Activated T-cell treated with anti-CD3 and anti-CD28 coated beads, Interleukin-2, amount 50 U/mL, for 4 hours (primary cell): ENCODE measurements around the gene DOK7. TPM values are rescaled to one million over a fixed set of nuclear protein-coding genes. Genes with fewer than 3 reads are reported as not detected.
"Not testable (repeated sequence)": the region's sequence is repeated elsewhere in the genome, so short reads cannot be mapped to it uniquely, and the experiment has no call there.

Experiments
- ATAC-seq, 2 donors: fragments of 200-7000 bp; cut with Tn5 transposase; one replicate each; pipeline ENCODE4 v1.10.0; 2021
- DNase-seq: peaks from one replicate; pipeline ENCODE4 v3.0.0-alpha.2; 2020
- H3K27me3 Mint-ChIP-seq: one replicate; pipeline ENCODE4 v1.8.0; 2021; ENCODE audit warnings: low read depth, mixed read lengths
- H3K36me3 Mint-ChIP-seq: one replicate; pipeline ENCODE4 v1.8.0; 2022; ENCODE audit warnings: mixed read lengths; ENCODE audit not compliant: insufficient read depth
- H3K4me1 Mint-ChIP-seq: one replicate; pipeline ENCODE4 v1.8.0; 2021; ENCODE audit warnings: low read depth, mixed read lengths
- H3K4me3 Mint-ChIP-seq: one replicate; pipeline ENCODE4 v1.8.0; 2021; ENCODE audit warnings: mild to moderate bottlenecking, moderate library complexity, mixed read lengths
- H3K9me3 Mint-ChIP-seq: one replicate; pipeline ENCODE4 v1.8.0; 2021; ENCODE audit warnings: mixed read lengths
- total RNA-seq, 3 donors: library from RNA; stranded (reverse); gene quantifications; one replicate each; pipeline ENCODE4 v1.2.1, GENCODE V29; 2021

DOK7 gene
- total RNA-seq, 3 donors from 2014 or later = not detected

DNA sequence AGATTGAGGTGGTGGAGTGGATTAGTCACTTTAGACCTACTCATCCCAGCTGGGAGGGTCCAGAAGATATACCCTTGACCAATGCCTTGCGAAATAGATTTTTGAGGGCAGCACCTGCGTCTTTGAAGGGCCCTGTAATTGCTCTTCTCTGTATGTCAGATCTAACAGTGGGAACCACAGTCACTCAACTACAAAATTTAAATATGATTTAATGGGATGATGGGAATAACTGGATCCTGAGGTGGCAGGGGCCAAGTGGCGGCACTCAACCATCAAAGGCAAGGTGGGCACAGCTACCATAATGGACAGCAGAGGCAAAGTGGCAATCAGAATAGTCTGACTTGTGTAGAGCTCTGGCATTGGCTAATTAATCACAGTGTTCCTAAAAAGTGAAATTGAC, 7.5 kb upstream of the DOK7 start:
- H3K4me1 Mint-ChIP-seq, ATAC-seq, H3K36me3 Mint-ChIP-seq, H3K27me3 Mint-ChIP-seq, DNase-seq, H3K4me3 Mint-ChIP-seq: not testable (repeated sequence)
- H3K9me3 Mint-ChIP-seq = peaks cover 13% of the 10 kb centered on the region

- peaks cover 15% of the 10 kb centered on the region for H3K27me3 Mint-ChIP-seq
- no peak for DNase-seq
- no peak for ATAC-seq
- peaks cover 13% of the 10 kb centered on the region for H3K9me3 Mint-ChIP-seq
- H3K36me3 Mint-ChIP-seq = peaks cover 1% of the 10 kb centered on the region
- H3K4me1 Mint-ChIP-seq = no peaks in the 10 kb centered on the region
- no peak overlapping the region for H3K4me3 Mint-ChIP-seq
These were observed 4.7 kb upstream of the DOK7 start for GRCh38 chr4:3458371-3458770.

DNA sequence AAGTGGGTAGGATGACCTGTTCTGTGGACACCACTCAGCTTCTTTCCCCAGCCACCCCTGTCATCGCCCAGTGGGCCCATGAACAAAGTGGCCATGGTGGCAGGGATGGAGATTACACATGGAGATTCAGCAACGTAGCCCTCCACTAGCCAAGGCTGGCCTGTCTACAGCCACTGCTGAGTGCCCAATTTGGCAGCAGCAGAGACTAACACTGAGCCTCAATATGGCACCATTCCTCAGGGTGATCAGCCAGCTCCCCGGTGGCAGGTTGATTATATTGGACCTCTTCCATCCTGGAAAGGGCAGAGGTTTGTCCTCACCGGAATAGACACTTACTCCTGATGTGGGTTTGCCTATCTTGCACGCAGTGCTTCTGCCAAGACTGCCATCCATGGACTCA, 4.0 kb upstream of the DOK7 start:
- DNase-seq, H3K4me3 Mint-ChIP-seq, H3K36me3 Mint-ChIP-seq, ATAC-seq, H3K4me1 Mint-ChIP-seq: not testable (repeated sequence)
- peaks cover 15% of the 10 kb centered on the region for H3K27me3 Mint-ChIP-seq
- peaks cover 13% of the 10 kb centered on the region for H3K9me3 Mint-ChIP-seq

DNA sequence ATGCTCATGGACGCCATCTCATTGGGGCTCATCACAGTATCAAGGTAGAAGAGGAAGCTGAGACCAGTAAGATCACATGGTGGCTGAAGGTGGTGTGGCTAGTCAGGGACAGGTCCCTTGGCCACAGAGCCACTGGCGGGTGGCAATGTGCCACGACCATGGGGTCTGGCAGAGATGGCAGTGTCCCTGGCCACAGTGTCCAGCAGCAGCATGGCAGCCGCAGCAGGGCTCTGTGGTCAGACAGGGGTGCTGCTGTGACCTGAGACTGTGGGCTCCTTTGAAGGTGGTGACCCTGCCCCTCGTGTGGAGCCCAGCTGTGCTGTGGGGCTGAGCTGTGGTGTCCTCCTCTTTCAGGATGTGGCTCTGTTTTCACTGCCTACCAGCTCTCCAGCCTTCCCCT, 2.2 kb upstream of the DOK7 start:
- ATAC-seq = no peak
- H3K36me3 Mint-ChIP-seq = no peaks in the 10 kb centered on the region

GRCh38 chr4:3461515-3462291, 1.4 kb upstream of the DOK7 start:
- ATAC-seq (no peak), DNase-seq (no peak)
- Mint-ChIP-seq H3K4me3 (no peak overlapping the region), H3K36me3 (no peaks in the 10 kb centered on the region), H3K4me1 (no peaks in the 10 kb centered on the region), H3K27me3 (peaks cover 27% of the 10 kb centered on the region), H3K9me3 (peaks cover 3% of the 10 kb centered on the region)

More for the DNA sequence above, 2.2 kb upstream of the DOK7 start:
- Mint-ChIP-seq H3K27me3 (peaks cover 27% of the 10 kb centered on the region), H3K4me3 (no peak overlapping the region), H3K9me3 (peaks cover 3% of the 10 kb centered on the region), H3K4me1 (no peaks in the 10 kb centered on the region)
- no peak for DNase-seq

DNA sequence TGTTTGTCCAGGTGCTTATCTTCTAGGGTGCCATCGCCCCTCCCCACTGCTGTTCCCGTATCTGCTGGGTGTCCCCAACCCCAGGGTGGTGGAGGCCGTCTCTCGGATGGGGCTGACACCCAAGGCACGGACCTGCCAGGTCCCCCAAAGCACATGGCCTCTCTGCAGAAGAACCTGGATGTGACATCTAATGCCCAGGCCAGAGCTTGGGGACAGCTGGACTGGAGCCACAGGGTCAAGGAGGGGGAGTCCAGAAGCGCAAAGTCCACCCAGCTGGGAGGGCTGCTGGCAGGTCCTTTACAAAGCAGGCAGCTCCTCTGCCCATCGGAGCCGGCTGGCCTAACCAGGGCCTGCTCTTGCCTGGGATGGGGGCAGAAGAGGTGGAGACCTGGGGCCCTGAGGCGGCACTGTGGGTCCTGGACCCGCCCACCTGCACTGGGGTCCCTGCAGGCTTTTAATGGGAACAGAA, 751 bp upstream of the DOK7 start:
- Mint-ChIP-seq H3K9me3 (peaks cover 3% of the 10 kb centered on the region), H3K36me3 (no peaks in the 10 kb centered on the region), H3K27me3 (peaks cover 27% of the 10 kb centered on the region), H3K4me1 (no peaks in the 10 kb centered on the region), H3K4me3 (peak overlapping the region; percentile 21)
- DNase-seq (no peak), ATAC-seq (no peak)

- Mint-ChIP-seq H3K36me3 (no peaks in the 10 kb centered on the region), H3K9me3 (peaks cover 3% of the 10 kb centered on the region), H3K4me3 (no peak overlapping the region), H3K27me3 (peaks cover 27% of the 10 kb centered on the region), H3K4me1 (no peaks in the 10 kb centered on the region)
- no peak for ATAC-seq
- DNase-seq = no peak
These were observed 646 bp downstream of the DOK7 start for GRCh38 chr4:3463556-3464348.

- peaks cover 3% of the 10 kb centered on the region for H3K9me3 Mint-ChIP-seq
These were observed 1.3 kb downstream of the DOK7 start for GRCh38 chr4:3464349-3464905.

DNA sequence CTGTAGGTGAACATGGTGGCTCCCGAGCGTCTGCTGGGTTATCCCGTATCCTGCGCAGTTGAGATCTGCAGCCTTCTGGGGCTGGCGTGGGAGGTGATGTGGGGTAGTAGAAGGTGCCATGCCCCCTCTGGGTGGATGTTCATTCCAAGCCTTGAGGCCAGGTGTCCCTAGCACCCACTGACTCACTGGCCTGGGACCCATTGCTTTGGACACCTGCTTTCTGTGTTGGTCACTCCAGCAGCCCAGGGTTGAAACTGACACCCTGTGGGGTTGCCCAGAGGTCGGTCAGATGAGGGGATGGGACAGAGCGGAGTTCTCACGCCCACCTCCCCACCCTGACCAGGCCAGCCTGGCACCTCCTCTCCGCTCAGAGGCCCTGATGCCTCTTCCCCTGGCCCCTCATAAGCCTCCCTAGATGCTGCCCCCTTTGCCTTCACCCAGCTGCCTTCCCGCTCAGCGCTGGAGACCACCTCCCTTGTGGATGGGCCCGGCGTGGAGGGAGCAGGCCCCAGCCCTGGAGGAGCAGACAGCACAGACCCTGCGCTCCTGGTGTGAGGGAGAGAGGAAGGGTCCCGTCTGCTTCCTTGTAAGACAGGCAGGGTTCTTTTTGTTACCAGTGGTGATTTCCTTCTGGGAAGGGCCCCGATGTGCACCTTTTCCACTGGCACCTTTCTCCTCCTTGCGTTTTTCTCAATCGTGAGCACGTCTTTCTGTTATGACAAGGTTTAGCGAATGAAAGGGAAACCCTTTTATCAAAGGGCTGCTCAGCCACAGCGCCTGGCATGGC, 2.0 kb downstream of the DOK7 start:
- no peaks in the 10 kb centered on the region for H3K4me1 Mint-ChIP-seq
- H3K4me3 Mint-ChIP-seq = no peak overlapping the region
- DNase-seq = no peak
- ATAC-seq = no peak
- peaks cover 2% of the 10 kb centered on the region for H3K9me3 Mint-ChIP-seq
- no peaks in the 10 kb centered on the region for H3K36me3 Mint-ChIP-seq
- H3K27me3 Mint-ChIP-seq = peaks cover 26% of the 10 kb centered on the region

More at GRCh38 chr4:3464349-3464905, 1.3 kb downstream of the DOK7 start:
- Mint-ChIP-seq H3K36me3 (no peaks in the 10 kb centered on the region), H3K27me3 (peaks cover 27% of the 10 kb centered on the region), H3K4me1 (no peaks in the 10 kb centered on the region), H3K4me3 (no peak overlapping the region)
- ATAC-seq (no peak), DNase-seq (no peak)

- DNase-seq (no peak), ATAC-seq (no peak)
- H3K4me1 Mint-ChIP-seq = no peaks in the 10 kb centered on the region
- H3K4me3 Mint-ChIP-seq = no peak overlapping the region
- no peaks in the 10 kb centered on the region for H3K36me3 Mint-ChIP-seq
- peaks cover 23% of the 10 kb centered on the region for H3K27me3 Mint-ChIP-seq
- H3K9me3 Mint-ChIP-seq = no peaks in the 10 kb centered on the region
These were observed 2.9 kb downstream of the DOK7 start for GRCh38 chr4:3465698-3466671.

GRCh38 chr4:3466691-3467600, 3.8 kb downstream of the DOK7 start:
- Mint-ChIP-seq H3K4me3 (no peak overlapping the region), H3K36me3 (no peaks in the 10 kb centered on the region)
- no peak for DNase-seq

DNA sequence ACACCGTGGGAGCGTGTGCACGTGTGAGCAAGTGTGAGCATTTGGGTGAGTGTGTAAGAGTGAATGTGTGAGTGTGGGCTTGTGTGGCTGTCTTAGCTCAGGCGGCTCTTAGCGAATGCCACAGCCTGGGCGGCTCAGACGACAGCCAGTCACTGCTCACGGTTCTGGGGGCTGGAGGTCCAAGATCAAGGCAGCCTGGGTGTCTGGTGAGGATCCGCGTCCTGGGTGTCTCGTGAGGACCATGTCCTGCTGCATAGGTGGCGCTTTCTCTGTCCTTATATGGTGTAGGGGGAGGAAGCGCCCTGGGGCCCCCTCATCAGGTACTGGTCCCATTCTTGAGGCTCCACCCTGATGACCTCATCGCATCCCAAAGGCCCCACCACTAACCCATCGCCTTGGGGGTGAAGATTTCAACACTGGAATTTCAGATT, 4.5 kb downstream of the DOK7 start:
- H3K9me3 Mint-ChIP-seq = no peaks in the 10 kb centered on the region
- H3K4me3 Mint-ChIP-seq = no peak overlapping the region
- ATAC-seq (no peak), DNase-seq (no peak)
- H3K36me3 Mint-ChIP-seq = no peaks in the 10 kb centered on the region
- H3K27me3 Mint-ChIP-seq = peaks cover 15% of the 10 kb centered on the region
- no peaks in the 10 kb centered on the region for H3K4me1 Mint-ChIP-seq

More at GRCh38 chr4:3466691-3467600, 3.8 kb downstream of the DOK7 start:
- no peak for ATAC-seq
- Mint-ChIP-seq H3K4me1 (no peaks in the 10 kb centered on the region), H3K9me3 (no peaks in the 10 kb centered on the region), H3K27me3 (peaks cover 22% of the 10 kb centered on the region)
